ENCODE measurements around the gene CIRBP. TPM values are rescaled to one million over a fixed set of nuclear protein-coding genes. Genes with fewer than 3 reads are reported as not detected.

Gene CIRBP
- total and polyA plus RNA-seq, 12 donors, result 180 to 356 (median 280) TPM

GRCh38 chr19:1261798-1262622 lies 7.1 kb upstream of the CIRBP start:
- no peaks in the 10 kb centered on the region for H3K9me3 ChIP-seq
- DNase-seq (peak; percentile 64 to 67), ATAC-seq (peak in 6 of 8 donors; percentile 0 to 15 (median 4))
- no peak for TF ChIP-seq CTCF (IDR thresholded peaks at IDR 0.05)
- peak overlapping the region; percentile 60 to 100 (median 96) for H3K27ac ChIP-seq
- peaks cover 0 to 24% (median 13%) of the 10 kb centered on the region in 9 donors for H3K36me3 ChIP-seq
- 26 to 30% methylated on average over 26 to 27 of the region's 28 CpGs for WGBS, 2 donors
- intact Hi-C loops (cut with DNase I), result no loop called here
- H3K4me3 ChIP-seq, result peak overlapping the region in 9 of 10 donors; percentile 53 to 96 (median 69)
- no peaks in the 10 kb centered on the region for H3K27me3 ChIP-seq
- peaks cover 44 to 84% (median 77%) of the 10 kb centered on the region in 9 donors for H3K4me1 ChIP-seq

- 67% methylated on average over 20 to 21 of the region's 21 CpGs for WGBS, 2 donors
- ATAC-seq (no peak), DNase-seq (peak in 1 of 2 donors; percentile 15)
- no peak for TF ChIP-seq CTCF (IDR thresholded peaks at IDR 0.05)
- intact Hi-C loops (cut with DNase I), result no loop called here
- Histone ChIP-seq H3K27ac (peak overlapping the region; percentile 60 to 100 (median 96)), H3K9me3 (no peaks in the 10 kb centered on the region), H3K4me3 (peak overlapping the region in 3 of 10 donors; percentile 69 to 96 (median 76)), H3K27me3 (no peaks in the 10 kb centered on the region), H3K36me3 (peaks cover 0 to 17% (median 6%) of the 10 kb centered on the region in 9 donors), H3K4me1 (peaks cover 50 to 84% (median 77%) of the 10 kb centered on the region in 9 donors)
These were observed 6.5 kb upstream of the CIRBP start for GRCh38 chr19:1262623-1263123.

GRCh38 chr19:1263188-1263587 lies 5.9 kb upstream of the CIRBP start:
- Histone ChIP-seq H3K9me3 (no peaks in the 10 kb centered on the region), H3K4me3 (no peak overlapping the region), H3K4me1 (peaks cover 54 to 84% (median 77%) of the 10 kb centered on the region in 9 donors), H3K36me3 (peaks cover 0 to 12% (median 1%) of the 10 kb centered on the region in 9 donors), H3K27ac (peak overlapping the region in 8 of 10 donors; percentile 10 to 100 (median 98)), H3K27me3 (no peaks in the 10 kb centered on the region)
- DNase-seq (no peak), ATAC-seq (no peak)
- no peak for TF ChIP-seq CTCF (IDR thresholded peaks at IDR 0.05)
- intact Hi-C loops (cut with DNase I), result no loop called here
- 81 to 84% methylated on average over 5 of the region's 5 CpGs for WGBS, 2 donors

DNA sequence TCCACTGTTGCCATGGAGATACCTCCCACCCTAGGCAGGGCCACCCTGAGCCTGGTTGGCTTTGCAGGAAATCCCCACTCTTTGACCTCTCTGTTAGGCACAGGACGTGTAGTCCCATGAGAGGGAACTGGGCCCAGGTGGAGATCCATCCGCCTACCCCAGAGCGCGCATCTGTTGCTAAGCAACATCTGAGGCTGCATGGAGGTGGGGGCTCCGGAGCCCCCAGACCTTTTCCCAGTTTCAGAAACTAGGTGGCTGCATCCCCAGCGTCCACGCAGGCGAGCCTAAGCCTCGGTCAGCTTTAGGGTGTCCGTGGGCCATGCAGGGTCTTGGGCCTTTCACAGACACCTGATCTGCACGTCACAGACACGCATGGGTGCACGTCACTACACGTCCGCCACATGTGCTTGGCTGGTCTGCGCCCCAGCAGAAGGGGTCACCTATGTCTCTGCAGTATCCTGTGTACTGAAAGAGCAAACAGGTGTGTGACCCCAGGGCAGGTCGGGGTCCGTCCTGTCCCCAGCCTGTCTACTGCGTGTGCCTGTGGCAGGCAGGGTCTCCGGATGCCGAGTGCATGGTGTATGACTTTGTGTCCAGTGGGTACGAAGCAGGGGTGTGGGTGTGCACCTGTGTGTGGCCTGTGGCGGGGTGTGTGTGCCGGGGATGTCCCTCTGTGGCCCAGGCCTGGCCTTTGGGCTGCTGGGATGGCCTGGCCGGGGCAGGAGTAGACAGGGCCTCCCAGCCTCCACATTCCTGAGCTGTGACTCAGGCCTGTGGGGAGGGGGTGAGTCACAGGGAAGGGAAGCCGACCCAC lies 4.1 kb upstream of the CIRBP start:
- TF ChIP-seq CTCF (IDR thresholded peaks at IDR 0.05), result no peak
- Histone ChIP-seq H3K27me3 (no peaks in the 10 kb centered on the region), H3K4me1 (peaks cover 51 to 75% (median 68%) of the 10 kb centered on the region in 9 donors), H3K9me3 (no peaks in the 10 kb centered on the region), H3K4me3 (peak overlapping the region in 3 of 10 donors; percentile 59 to 62 (median 62)), H3K27ac (peak overlapping the region; percentile 59 to 100 (median 90)), H3K36me3 (no peaks in the 10 kb centered on the region)
- ATAC-seq (peak in 4 of 8 donors; percentile 5 to 18 (median 8)), DNase-seq (peak; percentile 72 to 77)
- intact Hi-C loops (cut with DNase I), result no loop called here
- 70 to 74% methylated on average over 26 of the region's 26 CpGs for WGBS, 2 donors
